ENCODE results near the gene ERP44.

ERP44 gene

GRCh38 chr9:99947395-99947794 is 151.4 kb downstream of the ERP44 start:
- FAIRE-seq: no peak
- peak; percentile 34 for TF ChIP-seq CTCF (IDR thresholded peaks at IDR 0.05; ENCODE audit: insufficient read depth, missing control alignments)
- no peak for DNase-seq (ENCODE audit: insufficient read length, low spot score)

- DNase-seq (ENCODE audit: insufficient read length, low spot score) (no peak), FAIRE-seq (no peak)
- no peak for TF ChIP-seq CTCF (IDR thresholded peaks at IDR 0.05; ENCODE audit: insufficient read depth, missing control alignments)
Measured at GRCh38 chr9:99936947-99937587, 161.7 kb downstream of the ERP44 start.

GRCh38 chr9:99931155-99931840 is 167.5 kb downstream of the ERP44 start:
- FAIRE-seq: no peak
- no peak for DNase-seq (ENCODE audit: insufficient read length, low spot score)
- no peak for TF ChIP-seq CTCF (IDR thresholded peaks at IDR 0.05; ENCODE audit: insufficient read depth, missing control alignments)

- FAIRE-seq (no peak), DNase-seq (ENCODE audit: insufficient read length, low spot score) (no peak)
- TF ChIP-seq CTCF (IDR thresholded peaks at IDR 0.05; ENCODE audit: insufficient read depth, missing control alignments): no peak
Measured at GRCh38 chr9:99929652-99930051, 169.1 kb downstream of the ERP44 start.
